ENCODE data around the gene ARHGAP29.

The ARHGAP29 gene

GRCh38 chr1:94235189-94236012 lies 2.0 kb downstream of the ARHGAP29 start:
- no peak for DNase-seq

- DNase-seq: no peak
Observed at GRCh38 chr1:94234615-94235014, 2.8 kb downstream of the ARHGAP29 start.

GRCh38 chr1:94231746-94232145 lies 5.6 kb downstream of the ARHGAP29 start:
- DNase-seq: no peak

GRCh38 chr1:94230920-94231319 lies 6.5 kb downstream of the ARHGAP29 start:
- no peak for DNase-seq

GRCh38 chr1:94228640-94229375 lies 8.6 kb downstream of the ARHGAP29 start:
- no peak for DNase-seq

GRCh38 chr1:94227624-94228023 lies 9.8 kb downstream of the ARHGAP29 start:
- no peak for DNase-seq

GRCh38 chr1:94225845-94226244 lies 11.5 kb downstream of the ARHGAP29 start:
- DNase-seq: no peak

GRCh38 chr1:94218332-94218731 lies 19.1 kb downstream of the ARHGAP29 start:
- no peak for DNase-seq

- no peak for DNase-seq
Observed at GRCh38 chr1:94215955-94216354, 21.4 kb downstream of the ARHGAP29 start.

GRCh38 chr1:94209982-94210381 lies 27.4 kb downstream of the ARHGAP29 start:
- no peak for DNase-seq

GRCh38 chr1:94209425-94209824 lies 28.0 kb downstream of the ARHGAP29 start:
- DNase-seq: no peak

GRCh38 chr1:94207695-94208094 lies 29.7 kb downstream of the ARHGAP29 start:
- no peak for DNase-seq

- DNase-seq: no peak
Observed at GRCh38 chr1:94205639-94206038, 31.7 kb downstream of the ARHGAP29 start.

GRCh38 chr1:94202241-94202640 lies 35.1 kb downstream of the ARHGAP29 start:
- no peak for DNase-seq

- no peak for DNase-seq
Observed at GRCh38 chr1:94199398-94199797, 38.0 kb downstream of the ARHGAP29 start.

GRCh38 chr1:94194079-94194865 lies 43.1 kb downstream of the ARHGAP29 start:
- no peak for DNase-seq

GRCh38 chr1:94193128-94193527 lies 44.3 kb downstream of the ARHGAP29 start:
- DNase-seq: no peak

- no peak for DNase-seq
Observed at GRCh38 chr1:94191216-94191615, 46.2 kb downstream of the ARHGAP29 start.

- no peak for DNase-seq
Observed at GRCh38 chr1:94186946-94187345, 50.4 kb downstream of the ARHGAP29 start.

GRCh38 chr1:94183197-94183815 lies 54.1 kb downstream of the ARHGAP29 start:
- no peak for DNase-seq

- no peak for DNase-seq
Observed at GRCh38 chr1:94182191-94182590, 55.2 kb downstream of the ARHGAP29 start.

GRCh38 chr1:94180650-94181049 lies 56.7 kb downstream of the ARHGAP29 start:
- no peak for DNase-seq

GRCh38 chr1:94178901-94179300 lies 58.5 kb downstream of the ARHGAP29 start:
- peak; percentile 63 for DNase-seq
